ENCODE measurements around the gene SLC9B1. TPM values are rescaled to one million over a fixed set of nuclear protein-coding genes. Genes with fewer than 3 reads are reported as not detected.

SLC9B1 gene
- total and polyA plus RNA-seq, 4 donors, result 0.12 to 4.6 (median 0.35) TPM

GRCh38 chr4:103054030-103054429, 34.5 kb upstream of the SLC9B1 start:
- no peak overlapping the region for H3K9ac ChIP-seq (ENCODE audit: insufficient read depth in 1 of 2, low read length in 2 of 2)
- peaks cover 0 to 2% (median 0%) of the 10 kb centered on the region in 4 donors for H3K36me3 ChIP-seq (ENCODE audit: control insufficient read depth in 4 of 4, insufficient read depth in 4 of 4, low read length in 4 of 4)
- no peak for DNase-seq
- no peaks in the 10 kb centered on the region for H3K9me3 ChIP-seq (ENCODE audit: control insufficient read depth in 4 of 4, insufficient read depth in 3 of 4, low read length in 3 of 4)
- TF ChIP-seq CTCF (IDR thresholded peaks at IDR 0.05; ENCODE audit: control extremely low read depth, extremely low read depth), result no peak
- H3K4me1 ChIP-seq (ENCODE audit: control insufficient read depth in 5 of 5, insufficient read depth in 5 of 5, low read length in 5 of 5), result no peaks in the 10 kb centered on the region
- no peak for ATAC-seq (ENCODE audit: insufficient read depth, low FRiP score)
- no peaks in the 10 kb centered on the region for H3K27me3 ChIP-seq (ENCODE audit: control insufficient read depth in 3 of 3, insufficient read depth in 3 of 3, low read length in 2 of 3)
- WGBS, 2 donors, result 88 to 92% methylated on average over 3 of the region's 3 CpGs
- H3K4me3 ChIP-seq, result no peak overlapping the region
- H3K27ac ChIP-seq (ENCODE audit: low read depth in 1 of 2, low read length in 1 of 2), result no peak overlapping the region

- WGBS, 2 donors, result 86 to 90% methylated on average over 3 of the region's 3 CpGs
- Histone ChIP-seq H3K9me3 (ENCODE audit: control insufficient read depth in 4 of 4, insufficient read depth in 3 of 4, low read length in 3 of 4) (no peaks in the 10 kb centered on the region), H3K9ac (ENCODE audit: insufficient read depth in 1 of 2, low read length in 2 of 2) (no peak overlapping the region), H3K4me3 (no peak overlapping the region), H3K36me3 (ENCODE audit: control insufficient read depth in 4 of 4, insufficient read depth in 4 of 4, low read length in 4 of 4) (peaks cover 0 to 3% (median 0%) of the 10 kb centered on the region in 4 donors), H3K27ac (ENCODE audit: low read depth in 1 of 2, low read length in 1 of 2) (no peak overlapping the region), H3K4me1 (ENCODE audit: control insufficient read depth in 5 of 5, insufficient read depth in 5 of 5, low read length in 5 of 5) (no peaks in the 10 kb centered on the region), H3K27me3 (ENCODE audit: control insufficient read depth in 3 of 3, insufficient read depth in 3 of 3, low read length in 2 of 3) (no peaks in the 10 kb centered on the region)
- ATAC-seq (ENCODE audit: insufficient read depth, low FRiP score), result no peak
- DNase-seq, result no peak
- no peak for TF ChIP-seq CTCF (IDR thresholded peaks at IDR 0.05; ENCODE audit: control extremely low read depth, extremely low read depth)
Measured at GRCh38 chr4:103052779-103053178, 33.3 kb upstream of the SLC9B1 start.

- Histone ChIP-seq H3K9me3 (ENCODE audit: control insufficient read depth in 4 of 4, insufficient read depth in 3 of 4, low read length in 3 of 4) (no peaks in the 10 kb centered on the region), H3K27me3 (ENCODE audit: control insufficient read depth in 3 of 3, insufficient read depth in 3 of 3, low read length in 2 of 3) (no peaks in the 10 kb centered on the region), H3K4me1 (ENCODE audit: control insufficient read depth in 5 of 5, insufficient read depth in 5 of 5, low read length in 5 of 5) (no peaks in the 10 kb centered on the region), H3K27ac (ENCODE audit: low read depth in 1 of 2, low read length in 1 of 2) (no peak overlapping the region), H3K4me3 (no peak overlapping the region), H3K9ac (ENCODE audit: insufficient read depth in 1 of 2, low read length in 2 of 2) (no peak overlapping the region), H3K36me3 (ENCODE audit: control insufficient read depth in 4 of 4, insufficient read depth in 4 of 4, low read length in 4 of 4) (peaks cover 0 to 3% (median 0%) of the 10 kb centered on the region in 4 donors)
- TF ChIP-seq CTCF (IDR thresholded peaks at IDR 0.05; ENCODE audit: control extremely low read depth, extremely low read depth), result no peak
- no peak for DNase-seq
- no peak for ATAC-seq (ENCODE audit: insufficient read depth, low FRiP score)
- 96 to 98% methylated on average over 3 of the region's 3 CpGs for WGBS, 2 donors
Measured at GRCh38 chr4:103052145-103052544, 32.6 kb upstream of the SLC9B1 start.

Data from lung (tissue), 12 donors.